Measurements from ENCODE around the gene AFAP1L2. TPM values are rescaled to one million over a fixed set of nuclear protein-coding genes. Genes with fewer than 3 reads are reported as not detected.

AFAP1L2 gene
- total and polyA plus RNA-seq, 12 donors, result 2.9 to 5.0 (median 4.3) TPM

GRCh38 chr10:114316744-114317143 is 87.6 kb downstream of the AFAP1L2 start:
- DNase-seq, result no peak
- peaks cover 0 to 23% (median 0%) of the 10 kb centered on the region in 9 donors for H3K36me3 ChIP-seq
- peaks cover 0 to 14% (median 0%) of the 10 kb centered on the region in 9 donors for H3K4me1 ChIP-seq
- intact Hi-C loops (cut with DNase I), result no loop called here
- H3K27ac ChIP-seq, result no peak overlapping the region
- no peaks in the 10 kb centered on the region for H3K27me3 ChIP-seq
- ATAC-seq, result no peak
- no peak for TF ChIP-seq CTCF (IDR thresholded peaks at IDR 0.05)
- WGBS, 2 donors, result 56 to 63% methylated on average over 5 of the region's 5 CpGs
- no peak overlapping the region for H3K4me3 ChIP-seq
- H3K9me3 ChIP-seq, result peaks cover 0 to 6% (median 0%) of the 10 kb centered on the region in 11 donors

- no peaks in the 10 kb centered on the region for H3K27me3 ChIP-seq
- peaks cover 0 to 6% (median 0%) of the 10 kb centered on the region in 11 donors for H3K9me3 ChIP-seq
- WGBS, 2 donors, result 94 to 95% methylated on average over 22 of the region's 22 CpGs
- peaks cover 0 to 9% (median 0%) of the 10 kb centered on the region in 9 donors for H3K4me1 ChIP-seq
- no peak overlapping the region for H3K4me3 ChIP-seq
- ATAC-seq, result no peak
- TF ChIP-seq CTCF (IDR thresholded peaks at IDR 0.05), result no peak
- no peak for DNase-seq
- no peak overlapping the region for H3K27ac ChIP-seq
- peaks cover 0 to 32% (median 0%) of the 10 kb centered on the region in 9 donors for H3K36me3 ChIP-seq
- intact Hi-C loops (cut with DNase I), result no loop called here
These were observed 88.5 kb downstream of the AFAP1L2 start for GRCh38 chr10:114315566-114316420.

GRCh38 chr10:114313866-114314265 is 90.4 kb downstream of the AFAP1L2 start:
- TF ChIP-seq CTCF (IDR thresholded peaks at IDR 0.05), result no peak
- H3K27ac ChIP-seq, result no peak overlapping the region
- 86 to 92% methylated on average over 11 of the region's 11 CpGs for WGBS, 2 donors
- H3K27me3 ChIP-seq, result no peaks in the 10 kb centered on the region
- H3K4me1 ChIP-seq, result peaks cover 0 to 6% (median 4%) of the 10 kb centered on the region in 9 donors
- peaks cover 0 to 6% (median 0%) of the 10 kb centered on the region in 11 donors for H3K9me3 ChIP-seq
- no peak for ATAC-seq
- H3K36me3 ChIP-seq, result peaks cover 0 to 34% (median 0%) of the 10 kb centered on the region in 9 donors
- no peak overlapping the region for H3K4me3 ChIP-seq
- intact Hi-C loops (cut with DNase I), result no loop called here
- no peak for DNase-seq

GRCh38 chr10:114313139-114313538 is 91.2 kb downstream of the AFAP1L2 start:
- intact Hi-C loops (cut with DNase I), result no loop called here
- H3K4me3 ChIP-seq, result no peak overlapping the region
- WGBS, 2 donors, result 94 to 95% methylated on average over 9 of the region's 9 CpGs
- no peak overlapping the region for H3K27ac ChIP-seq
- no peak for ATAC-seq
- no peaks in the 10 kb centered on the region for H3K27me3 ChIP-seq
- H3K4me1 ChIP-seq, result peaks cover 0 to 14% (median 9%) of the 10 kb centered on the region in 9 donors
- no peak for TF ChIP-seq CTCF (IDR thresholded peaks at IDR 0.05)
- H3K9me3 ChIP-seq, result peaks cover 0 to 6% (median 0%) of the 10 kb centered on the region in 11 donors
- H3K36me3 ChIP-seq, result peaks cover 0 to 34% (median 0%) of the 10 kb centered on the region in 9 donors
- no peak for DNase-seq

Measured in heart right ventricle (tissue), 16 donors.